Embryonic facial prominence (tissue), 1 donor: ENCODE measurements around the gene TRIM7.
"Not testable (repeated sequence)": the region's sequence is repeated elsewhere in the genome, so short reads cannot be mapped to it uniquely, and the experiment has no call there.

Experiments used
- DNase-seq: peaks from one replicate; pipeline ENCODE4 v3.0.0-alpha.2; 2016; ENCODE audit errors: extremely low spot score

The TRIM7 gene

DNA sequence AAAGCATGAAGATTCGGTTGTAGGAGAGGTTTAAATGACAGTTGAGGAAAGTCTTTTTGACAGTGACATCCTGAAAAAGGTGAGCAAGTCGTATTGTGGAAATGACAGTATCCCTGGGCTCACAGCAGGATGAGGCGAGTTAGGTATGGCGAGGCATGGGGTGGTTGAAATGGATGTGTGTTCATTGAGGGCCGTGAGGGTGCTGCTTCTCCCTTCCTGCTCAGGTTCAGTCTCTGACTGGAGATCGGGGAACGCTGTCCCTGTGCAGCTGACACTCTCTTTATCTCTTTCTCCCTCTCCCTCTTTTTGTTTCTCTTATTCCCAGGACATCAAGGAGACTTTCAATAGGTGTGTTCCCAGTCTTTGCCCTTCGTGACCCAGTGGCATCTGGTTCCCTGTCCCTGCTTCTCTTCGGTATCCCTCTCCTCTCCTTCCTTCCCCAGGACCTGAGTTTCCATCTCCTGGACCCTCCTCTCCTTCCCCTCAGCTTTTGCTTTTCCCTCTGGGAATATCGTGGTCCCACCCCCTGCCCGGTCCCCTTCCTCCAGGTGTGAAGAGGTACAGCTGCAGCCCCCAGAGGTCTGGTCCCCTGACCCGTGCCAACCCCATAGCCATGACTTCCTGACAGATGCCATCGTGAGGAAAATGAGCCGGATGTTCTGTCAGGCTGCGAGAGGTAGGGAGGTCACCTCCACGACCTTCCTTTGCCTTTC, 28.2 kb upstream of the TRIM7 start:
- no peak for DNase-seq

DNA sequence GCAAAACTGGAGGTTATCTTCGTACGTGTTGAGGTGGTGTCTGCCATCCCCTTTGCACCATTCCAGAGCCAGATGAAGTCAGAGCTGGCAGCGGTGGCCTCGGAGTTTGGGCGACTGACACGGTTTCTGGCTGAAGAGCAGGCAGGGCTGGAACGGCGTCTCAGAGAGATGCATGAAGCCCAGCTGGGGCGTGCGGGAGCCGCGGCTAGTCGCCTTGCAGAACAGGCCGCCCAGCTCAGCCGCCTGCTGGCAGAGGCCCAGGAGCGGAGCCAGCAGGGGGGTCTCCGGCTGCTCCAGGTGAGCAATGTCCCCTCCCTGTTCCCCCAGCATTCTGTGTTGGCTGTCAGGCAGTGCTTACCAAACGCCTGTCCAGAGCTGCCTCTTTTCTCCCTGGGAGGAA, 27.6 kb upstream of the TRIM7 start:
- DNase-seq = no peak

DNA sequence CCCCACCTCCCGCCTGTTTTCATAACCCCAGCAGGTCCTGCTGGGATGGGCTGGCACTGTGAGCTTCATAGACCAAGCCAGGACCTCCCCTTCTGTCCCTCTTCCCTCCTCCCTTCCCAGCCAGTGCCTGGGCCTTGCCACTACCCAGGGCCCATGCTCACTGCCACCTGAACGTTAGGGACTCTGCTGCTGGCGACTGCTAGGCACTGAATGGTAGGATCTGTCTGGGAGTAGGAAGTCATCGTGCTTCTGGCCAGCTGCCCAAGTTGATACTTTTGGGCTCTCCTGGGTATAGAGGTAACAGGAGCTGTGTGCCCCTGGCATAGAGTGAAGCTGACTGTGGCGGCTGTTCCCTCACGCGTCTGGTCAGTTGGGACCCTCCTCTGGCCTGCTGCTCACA, 26.4 kb upstream of the TRIM7 start:
- DNase-seq = no peak

DNA sequence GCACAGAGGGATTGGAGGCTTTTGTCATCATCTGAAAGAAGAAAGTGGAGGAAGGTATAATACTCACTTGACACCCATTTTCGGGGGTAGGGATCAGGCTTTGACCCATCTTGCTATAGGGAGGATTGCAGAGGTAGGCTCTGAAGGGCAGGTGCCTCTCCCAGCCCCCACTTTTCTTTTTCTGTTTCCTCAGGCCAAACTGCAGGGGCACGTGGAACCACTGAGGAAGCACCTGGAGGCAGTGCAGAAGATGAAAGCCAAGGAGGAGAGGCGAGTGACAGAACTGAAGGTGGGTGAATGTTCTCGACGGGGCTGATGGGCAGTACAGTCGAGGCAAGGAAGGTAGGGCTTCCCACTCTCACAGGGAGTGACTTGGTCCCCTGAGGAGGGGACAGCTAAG, 25.6 kb upstream of the TRIM7 start:
- DNase-seq = no peak

DNA sequence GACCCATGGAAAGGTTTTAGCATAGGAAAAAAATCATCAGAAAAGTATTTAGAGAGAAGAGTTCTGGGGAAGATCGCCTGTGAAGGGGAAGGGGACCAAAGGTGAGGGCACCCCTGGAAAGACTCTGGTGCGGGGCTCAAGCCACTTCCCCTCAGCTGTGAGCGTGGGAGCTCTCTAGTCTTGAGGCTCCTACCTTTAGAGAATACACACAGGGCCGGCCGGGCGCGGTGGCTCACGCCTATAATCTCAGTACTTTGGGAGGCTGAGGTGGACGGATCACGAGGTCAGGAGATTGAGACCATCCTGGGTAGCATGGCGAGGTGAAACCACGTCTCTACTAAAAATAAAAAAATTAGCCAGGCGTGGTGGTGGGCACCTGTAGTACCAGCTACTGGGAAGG, 25.0 kb upstream of the TRIM7 start:
- DNase-seq = no peak

DNA sequence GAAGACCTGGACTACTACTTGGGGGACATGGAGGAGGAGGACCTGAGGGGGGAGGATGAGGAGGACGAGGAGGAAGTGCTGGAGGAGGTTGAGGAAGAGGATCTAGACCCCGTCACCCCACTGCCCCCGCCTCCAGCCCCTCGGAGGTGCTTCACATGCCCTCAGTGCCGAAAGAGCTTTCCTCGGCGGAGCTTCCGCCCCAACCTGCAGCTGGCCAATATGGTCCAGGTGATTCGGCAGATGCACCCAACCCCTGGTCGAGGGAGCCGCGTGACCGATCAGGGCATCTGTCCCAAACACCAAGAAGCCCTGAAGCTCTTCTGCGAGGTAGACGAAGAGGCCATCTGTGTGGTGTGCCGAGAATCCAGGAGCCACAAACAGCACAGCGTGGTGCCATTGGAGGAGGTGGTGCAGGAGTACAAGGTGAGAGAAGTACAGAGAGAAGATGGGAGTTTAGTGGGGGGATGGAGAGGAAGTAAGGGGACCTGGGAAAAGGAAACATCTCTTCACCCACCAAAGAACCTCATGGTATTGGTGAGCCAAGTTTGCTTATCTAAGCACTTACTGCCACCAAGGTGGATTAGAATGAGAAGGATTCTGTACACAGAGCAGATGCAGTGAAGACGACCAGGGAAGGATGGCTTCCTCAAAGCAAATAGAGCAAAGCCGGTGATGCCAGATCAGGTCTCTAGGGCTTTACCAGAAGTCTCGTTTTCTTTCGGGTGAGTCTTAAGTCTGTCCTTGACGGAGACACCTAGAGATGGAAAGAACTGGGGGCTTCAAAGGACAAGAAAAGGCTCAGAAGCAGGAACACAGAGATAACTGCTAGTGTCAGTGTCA, 19.6 kb upstream of the TRIM7 start:
- no peak for DNase-seq

DNA sequence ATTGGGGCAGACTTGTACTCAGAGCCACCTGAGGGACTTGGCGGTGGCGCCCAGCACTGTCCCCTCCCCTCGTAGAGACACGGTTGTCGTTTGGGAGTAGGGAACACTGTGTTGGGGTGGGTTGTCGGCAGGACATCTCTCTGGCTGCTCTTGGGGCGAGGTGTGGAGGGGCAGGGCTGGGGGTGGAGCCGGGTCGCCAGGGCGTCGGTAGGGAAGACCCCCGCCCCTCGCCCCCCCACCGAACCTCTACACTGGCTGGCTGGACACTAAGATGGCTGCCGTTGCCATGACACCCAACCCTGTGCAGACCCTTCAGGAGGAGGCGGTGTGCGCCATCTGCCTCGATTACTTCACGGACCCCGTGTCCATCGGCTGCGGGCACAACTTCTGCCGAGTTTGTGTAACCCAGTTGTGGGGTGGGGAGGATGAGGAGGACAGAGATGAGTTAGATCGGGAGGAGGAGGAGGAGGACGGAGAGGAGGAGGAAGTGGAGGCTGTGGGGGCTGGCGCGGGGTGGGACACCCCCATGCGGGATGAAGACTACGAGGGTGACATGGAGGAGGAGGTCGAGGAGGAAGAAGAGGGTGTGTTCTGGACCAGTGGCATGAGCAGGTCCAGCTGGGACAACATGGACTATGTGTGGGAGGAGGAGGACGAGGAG, 18.9 kb upstream of the TRIM7 start:
- DNase-seq = no peak

DNA sequence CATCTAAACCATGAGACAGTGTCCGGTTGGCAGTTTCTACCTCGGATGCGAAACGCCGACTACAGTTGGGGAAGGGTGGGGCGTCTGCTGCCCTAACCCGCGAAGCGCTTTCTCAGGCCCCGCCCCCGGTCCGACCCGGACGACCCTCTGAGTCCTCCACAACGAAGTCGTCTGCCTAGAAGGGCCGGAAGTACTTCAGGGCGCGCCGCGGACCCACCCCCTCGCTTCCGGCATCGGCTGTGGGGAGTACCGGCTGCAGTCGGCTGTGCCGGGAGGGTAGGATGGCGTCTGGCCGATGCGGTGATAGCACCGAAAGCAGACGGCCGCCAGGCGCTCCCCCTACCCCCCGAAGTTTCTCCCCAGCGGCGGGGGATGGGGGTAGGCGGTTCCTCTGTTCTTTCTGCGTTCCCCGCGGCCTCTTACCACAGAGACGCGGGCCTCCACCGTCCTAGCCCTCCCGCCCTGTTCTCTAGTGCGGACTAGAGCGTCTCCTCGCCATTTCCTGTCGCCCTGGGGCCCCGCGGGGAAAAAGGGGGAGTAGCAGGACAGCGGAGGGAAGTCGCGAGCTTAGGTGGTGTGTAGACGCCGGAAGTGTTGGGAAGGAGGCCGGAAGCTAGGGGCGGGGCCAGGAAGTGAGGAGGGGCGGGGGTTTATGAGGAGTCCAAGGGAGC, 18.2 kb upstream of the TRIM7 start, which contains the start of gene TRIM41:
TSS of gene TRIM41 (plus strand) at position 224 of the 671 bp plus-strand sequence. CDS start 719 bp downstream, outside the sequence.
- peak; percentile 95 for DNase-seq

DNA sequence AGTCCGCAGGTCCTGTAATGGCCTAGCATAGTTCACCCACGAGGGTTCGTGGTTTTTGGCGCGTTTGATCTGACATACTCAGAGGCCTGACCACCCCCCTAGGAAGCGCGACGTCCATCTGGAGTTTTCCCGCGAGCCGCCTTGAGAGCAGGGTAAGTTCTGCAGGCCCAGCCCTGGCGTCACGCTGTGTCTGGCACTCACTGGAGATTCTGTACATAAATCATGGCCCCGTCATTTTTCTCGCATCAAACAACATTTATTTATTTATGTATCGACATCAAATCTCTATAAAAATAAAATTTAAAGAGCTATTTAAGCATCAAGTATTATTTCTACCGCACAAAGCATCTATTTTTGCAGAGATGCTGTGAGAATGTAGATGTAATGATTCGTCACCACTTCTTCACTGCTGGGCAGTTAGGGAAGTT, 17.6 kb upstream of the TRIM7 start:
- DNase-seq = no peak

DNA sequence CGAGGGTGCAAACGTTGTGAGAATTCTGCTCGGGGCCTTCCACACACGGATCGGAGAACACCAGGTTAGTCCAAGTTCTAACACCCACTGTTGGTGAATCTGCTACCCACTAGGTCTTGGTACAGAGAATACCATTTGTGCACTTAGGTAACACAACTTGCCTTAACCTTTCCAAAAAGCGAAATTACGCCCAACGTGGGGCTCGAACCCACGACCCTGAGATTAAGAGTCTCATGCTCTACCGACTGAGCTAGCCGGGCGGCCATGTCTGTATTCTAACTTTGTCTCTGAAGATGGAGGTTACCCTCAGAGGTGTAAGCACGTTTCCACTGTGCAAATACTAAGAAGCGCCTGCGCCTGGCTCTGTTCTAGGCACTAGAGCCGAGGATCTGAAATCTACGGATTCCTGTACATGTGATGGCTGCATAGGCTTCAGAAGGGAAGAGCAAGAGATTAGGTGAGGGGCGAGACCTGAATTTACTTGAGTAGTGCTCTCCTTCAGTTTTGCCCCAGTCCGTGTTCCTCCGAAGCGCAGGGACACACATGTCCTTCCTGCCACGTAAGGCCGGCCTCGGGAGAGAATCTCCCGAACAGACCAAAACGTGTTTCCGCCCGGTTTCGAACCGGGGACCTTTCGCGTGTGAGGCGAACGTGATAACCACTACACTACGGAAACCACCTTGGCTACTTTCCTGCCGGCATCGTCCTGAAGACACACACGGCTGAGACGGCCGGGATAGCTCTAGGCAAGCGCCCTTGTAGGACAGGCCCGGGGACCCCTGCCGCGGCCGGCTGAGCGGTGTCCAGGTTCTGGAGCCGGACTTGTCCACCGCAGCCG, 17.0 kb upstream of the TRIM7 start:
- DNase-seq = peak; percentile 80

DNA sequence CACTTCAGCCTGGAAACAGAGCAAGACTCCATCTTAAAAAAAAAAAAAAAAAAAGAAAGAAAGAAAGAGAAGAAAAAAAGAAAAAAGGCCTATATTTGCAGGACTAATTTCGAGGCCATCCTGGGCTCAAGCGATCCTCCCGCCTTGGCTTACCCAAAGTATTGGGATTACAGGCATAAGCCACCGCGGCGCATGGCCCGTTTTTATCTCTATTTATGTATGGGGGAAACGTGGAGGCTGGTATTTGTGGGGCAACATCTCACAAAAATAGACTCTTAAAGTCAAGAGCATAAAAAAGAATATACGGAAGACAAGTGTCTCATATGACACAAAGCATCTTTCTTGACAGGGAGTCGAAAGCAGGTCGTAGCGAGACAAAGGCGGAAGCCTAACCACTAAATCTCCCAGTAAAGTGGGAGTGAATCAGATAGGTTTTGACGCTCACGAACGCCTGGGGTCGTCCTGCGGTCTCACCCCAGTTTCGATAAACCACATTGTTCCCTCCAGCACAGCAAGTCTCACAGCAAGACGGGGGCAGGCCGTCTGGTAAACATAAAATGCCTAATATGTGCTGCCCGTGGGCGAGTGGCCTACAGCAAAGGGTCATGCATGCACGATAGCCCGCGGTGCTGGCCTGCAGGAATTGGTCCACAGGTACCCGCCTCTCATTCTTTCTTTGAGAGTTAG, 16.3 kb upstream of the TRIM7 start:
- no peak for DNase-seq

DNA sequence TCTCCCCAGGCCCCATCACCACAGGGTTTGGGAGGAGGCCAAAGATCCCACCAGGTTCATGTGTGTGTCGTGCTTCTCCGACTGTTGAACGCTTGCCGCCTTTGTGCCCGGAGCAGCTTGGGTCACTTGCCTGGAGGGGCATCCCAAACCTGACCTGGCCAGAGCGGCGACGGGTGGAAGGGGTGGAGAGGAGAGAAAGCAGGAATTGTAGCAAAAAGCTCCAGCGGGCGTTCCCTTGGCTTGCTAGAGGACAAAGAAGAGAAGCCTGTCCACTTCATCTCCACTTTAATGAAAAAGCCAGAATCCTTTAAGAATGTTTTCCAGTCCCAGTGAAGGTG, 15.2 kb upstream of the TRIM7 start:
- no peak for DNase-seq

DNA sequence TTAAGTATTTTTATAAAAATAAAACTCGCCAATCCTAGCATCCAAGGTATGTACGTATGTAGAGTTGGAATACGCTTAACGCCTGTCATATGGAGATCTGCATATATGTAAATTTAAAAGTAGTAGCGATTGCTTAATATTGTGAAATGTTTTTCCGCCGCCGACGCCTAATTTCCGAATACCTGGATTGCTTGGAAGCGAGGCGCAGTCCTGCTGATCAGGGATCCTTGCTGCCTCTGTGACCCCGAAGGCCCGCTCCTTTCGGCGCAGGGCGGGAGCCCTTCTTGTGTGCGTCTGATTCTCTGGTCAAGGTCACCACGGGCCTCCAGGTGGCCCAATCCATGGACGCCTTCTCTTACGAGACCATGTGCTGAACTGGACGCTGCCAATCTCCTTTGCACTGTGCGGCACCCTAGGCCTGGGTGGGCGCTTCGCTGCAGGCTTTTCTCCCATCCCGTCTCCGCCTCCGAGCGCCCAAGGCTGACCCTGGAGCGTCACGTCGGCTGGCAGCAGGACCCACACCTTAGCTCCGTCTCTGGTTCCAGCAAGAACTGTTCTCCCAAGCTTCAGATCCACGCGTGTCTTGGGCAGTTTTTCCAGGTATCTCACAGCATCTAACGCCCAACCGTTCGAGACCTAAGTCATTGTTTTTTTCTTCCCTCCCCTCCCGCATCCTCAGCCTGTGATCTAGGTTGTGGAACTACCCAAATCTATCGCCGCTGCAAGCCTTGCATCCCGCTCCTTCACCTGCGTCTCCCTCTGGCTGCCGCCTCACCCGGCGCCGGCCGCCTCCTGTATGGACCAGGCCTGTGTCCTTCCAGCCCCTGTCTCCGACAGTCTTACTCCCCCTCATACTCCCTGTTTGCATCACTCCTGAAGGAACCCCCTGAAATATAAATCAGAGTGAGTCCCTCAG, 14.5 kb upstream of the TRIM7 start:
- no peak for DNase-seq

DNA sequence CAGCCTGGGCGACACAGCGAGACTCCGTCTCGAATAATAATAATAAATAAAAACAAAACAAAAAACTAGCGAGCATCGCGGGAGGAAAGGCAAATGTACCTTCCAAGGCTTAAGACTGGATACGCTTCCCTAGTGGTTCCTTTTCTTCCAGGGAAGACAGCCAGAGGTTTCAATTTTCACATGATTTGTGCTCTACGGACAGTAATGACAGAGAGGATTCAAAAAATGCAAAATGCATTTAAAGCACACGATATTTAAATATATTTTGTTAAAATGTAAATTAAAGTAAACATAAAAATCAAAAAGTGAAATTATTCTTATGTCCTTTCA, 13.8 kb upstream of the TRIM7 start:
- no peak for DNase-seq

DNA sequence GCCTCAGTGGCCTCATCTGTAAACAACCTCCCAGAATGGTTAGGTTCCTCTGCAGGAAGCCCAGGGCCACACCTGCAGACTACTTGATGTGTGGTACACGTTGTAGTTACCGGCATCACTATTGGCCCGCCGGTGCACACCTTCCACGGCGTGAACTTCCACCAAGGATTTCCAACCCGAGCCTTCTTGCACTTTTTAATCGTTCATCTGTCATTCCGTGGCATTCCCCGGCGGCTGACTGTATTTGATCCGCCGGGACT, 12.7 kb upstream of the TRIM7 start:
- no peak for DNase-seq

DNA sequence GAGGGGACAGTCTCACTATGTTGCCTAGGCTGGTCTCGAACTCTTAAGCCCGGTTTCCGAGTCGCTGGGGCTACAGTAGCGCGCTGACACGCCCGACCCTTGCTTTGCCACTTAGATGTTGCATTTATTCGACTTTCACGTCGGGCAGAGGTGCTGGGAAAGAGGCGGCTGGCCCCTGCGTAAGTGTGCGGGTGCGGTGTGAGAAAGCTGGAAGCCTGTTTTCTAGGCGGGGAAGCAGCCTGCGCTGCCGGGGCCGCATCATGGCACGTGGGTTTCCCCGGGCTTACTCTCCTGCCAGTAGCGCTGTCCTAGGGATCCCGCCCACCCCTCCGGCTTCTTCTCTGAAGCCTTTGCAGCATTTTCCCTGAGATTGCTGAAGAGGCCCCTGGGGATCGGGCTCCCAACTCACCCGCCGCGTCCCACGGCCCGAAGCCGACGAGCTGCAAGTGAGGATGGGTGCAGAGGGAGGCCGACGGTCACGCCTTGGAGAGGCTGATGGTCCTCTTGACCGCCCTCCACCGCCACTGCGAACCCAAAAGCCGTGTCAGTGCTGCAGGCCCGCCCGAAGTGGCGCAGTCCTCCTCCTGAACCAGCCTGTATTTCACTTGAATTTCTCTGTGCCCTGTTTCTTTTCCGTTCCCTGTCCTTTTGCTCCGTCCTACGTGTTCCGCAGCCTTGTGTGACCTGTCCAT, 12.3 kb upstream of the TRIM7 start:
- DNase-seq = no peak

DNA sequence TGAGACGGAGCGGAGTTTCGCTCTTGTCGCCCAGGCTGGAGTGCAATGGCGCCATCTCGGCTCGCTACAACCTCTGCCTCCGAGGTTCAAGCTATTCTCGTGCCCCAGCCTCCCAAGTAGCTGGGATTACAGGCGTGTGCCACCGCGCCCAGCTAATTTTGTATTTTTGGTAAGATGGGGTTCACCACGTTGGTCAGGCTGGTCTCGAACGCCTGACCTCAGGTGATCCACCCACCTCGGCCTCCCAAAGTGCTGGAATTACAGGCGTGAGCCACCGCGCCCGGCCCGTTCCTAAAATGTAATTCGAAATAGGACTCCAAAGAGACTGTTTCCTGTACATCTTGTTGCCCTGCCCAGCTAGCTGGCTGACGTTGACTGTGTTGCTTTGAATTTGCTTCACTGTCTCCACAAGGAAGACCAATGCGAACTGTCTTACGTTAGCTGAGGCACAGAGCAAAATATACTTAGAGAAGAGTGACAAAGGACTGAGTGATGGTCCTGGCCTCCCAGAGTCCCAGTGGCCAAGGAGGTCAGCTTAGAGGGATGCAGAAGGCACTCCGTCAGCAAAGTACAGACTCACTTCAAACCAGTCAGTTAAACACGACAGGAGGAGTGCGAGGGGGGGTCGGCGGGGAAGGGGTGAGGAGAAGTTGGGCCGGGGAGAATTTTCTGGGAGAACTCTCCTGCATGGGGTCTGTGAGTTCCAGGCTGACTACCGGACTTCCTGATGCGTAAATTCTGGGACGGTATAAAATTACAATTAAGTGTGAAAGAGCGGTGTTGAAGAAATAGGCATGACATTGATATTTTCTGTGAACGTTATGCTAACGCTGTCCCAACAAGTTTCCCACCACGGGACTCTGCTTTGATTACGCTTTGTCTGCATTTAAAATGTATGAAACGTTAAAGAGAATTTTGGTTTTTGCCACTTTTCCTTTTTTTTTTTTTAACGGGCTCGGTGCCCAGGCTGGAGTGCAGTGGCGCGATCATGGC, 11.3 kb upstream of the TRIM7 start:
- no peak for DNase-seq

DNA sequence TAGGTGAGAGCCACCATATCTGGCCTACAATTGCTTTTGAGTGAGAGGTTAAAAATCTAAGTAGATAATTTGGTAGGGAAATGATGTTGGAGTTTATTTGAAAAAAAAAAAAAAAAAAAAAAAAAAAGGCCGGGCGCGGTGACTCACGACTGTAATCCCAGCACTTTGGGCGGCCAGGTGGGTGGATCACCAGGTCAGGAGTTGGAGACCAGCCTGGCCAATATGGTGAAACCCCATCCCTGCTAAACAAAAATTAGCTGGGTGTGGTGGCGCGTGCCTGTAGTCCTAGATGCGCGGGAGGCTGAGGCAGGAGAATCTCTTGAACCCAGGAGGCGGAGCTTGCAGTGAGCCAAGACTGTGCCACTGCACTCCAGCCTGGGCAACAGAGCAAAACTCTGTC, 9.3 kb upstream of the TRIM7 start:
- not testable (repeated sequence) for DNase-seq
